LoVo (cell line): ENCODE measurements around the gene SEMA4C.

Source experiments
- DNase-seq: peaks from one replicate; pipeline ENCODE4 v3.0.0-alpha.2; 2016; ENCODE audit warnings: low spot score

Gene SEMA4C

GRCh38 chr2:96869822-96870625 lies at the start of gene SEMA4C:
SEMA4C (minus strand) TSS chr2:96870080; CDS start chr2:96867886, 2,194 bp downstream.
- peak; percentile 37 for DNase-seq

DNA sequence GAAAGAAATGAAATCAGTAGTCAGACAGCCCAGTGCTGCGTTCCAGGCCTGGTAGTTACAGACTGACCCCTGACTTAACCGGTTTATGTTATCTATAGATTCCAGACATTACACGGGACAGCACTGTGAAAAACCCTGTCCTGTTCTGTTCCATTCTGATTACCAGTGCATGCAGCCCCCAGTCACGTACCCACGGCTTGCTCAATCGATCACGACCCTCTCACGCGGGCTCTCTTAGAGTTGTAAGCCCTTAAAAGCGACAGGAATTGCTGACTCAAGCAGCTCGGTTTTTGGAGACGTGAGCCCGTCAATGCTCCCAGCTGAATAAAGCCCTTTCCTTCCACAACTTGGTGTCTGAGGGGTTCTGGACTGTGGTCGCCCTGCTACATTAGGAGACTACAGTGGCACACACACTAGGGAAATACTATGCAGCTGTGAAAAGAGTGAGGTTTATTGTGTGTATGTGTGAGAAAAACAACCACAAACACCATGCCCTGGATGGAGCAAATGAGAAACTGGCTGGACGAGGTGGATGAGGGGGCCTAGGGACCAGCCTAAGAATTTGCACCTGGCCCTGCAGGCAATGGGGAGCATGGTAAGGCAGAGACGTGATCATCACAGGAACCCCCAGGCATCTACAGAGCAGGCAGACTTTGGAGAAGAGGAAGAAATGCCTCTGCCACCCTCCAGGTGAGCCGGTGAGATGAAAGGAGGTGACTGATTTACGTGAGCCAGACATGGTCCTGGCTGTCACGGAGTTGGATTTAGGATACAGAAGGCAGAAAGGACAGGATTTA lies 49.1 kb upstream of the SEMA4C start:
- no peak for DNase-seq

DNA sequence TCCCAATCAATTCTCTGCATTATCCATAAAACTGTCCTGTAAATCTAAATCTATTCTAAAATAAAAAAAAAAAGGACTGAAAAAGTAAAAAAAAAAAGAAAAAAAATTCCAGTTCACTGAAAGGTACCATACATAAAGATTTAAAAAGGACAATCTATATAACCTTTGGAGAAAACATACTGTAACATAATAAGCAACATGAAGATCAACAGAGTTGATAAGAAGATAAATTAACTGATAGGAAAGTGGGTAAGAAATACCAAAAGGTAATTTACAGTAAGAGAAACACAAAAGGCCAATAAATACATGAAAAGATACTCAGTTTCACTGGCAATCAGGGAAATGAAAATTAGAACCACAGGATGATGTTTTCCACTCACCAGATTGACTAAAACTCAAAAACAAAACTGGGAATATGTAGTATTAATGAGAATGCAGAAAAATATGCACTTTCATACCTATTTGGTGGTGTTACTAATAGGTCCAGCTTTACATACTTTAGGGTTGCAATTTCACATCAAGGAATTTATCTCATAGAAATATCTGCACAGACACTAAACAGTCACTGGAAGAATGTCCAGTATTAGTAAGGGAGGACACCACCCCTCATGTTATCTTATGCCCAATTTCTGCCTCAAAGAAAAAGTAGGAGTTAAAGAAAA lies 48.3 kb upstream of the SEMA4C start:
- no peak for DNase-seq

DNA sequence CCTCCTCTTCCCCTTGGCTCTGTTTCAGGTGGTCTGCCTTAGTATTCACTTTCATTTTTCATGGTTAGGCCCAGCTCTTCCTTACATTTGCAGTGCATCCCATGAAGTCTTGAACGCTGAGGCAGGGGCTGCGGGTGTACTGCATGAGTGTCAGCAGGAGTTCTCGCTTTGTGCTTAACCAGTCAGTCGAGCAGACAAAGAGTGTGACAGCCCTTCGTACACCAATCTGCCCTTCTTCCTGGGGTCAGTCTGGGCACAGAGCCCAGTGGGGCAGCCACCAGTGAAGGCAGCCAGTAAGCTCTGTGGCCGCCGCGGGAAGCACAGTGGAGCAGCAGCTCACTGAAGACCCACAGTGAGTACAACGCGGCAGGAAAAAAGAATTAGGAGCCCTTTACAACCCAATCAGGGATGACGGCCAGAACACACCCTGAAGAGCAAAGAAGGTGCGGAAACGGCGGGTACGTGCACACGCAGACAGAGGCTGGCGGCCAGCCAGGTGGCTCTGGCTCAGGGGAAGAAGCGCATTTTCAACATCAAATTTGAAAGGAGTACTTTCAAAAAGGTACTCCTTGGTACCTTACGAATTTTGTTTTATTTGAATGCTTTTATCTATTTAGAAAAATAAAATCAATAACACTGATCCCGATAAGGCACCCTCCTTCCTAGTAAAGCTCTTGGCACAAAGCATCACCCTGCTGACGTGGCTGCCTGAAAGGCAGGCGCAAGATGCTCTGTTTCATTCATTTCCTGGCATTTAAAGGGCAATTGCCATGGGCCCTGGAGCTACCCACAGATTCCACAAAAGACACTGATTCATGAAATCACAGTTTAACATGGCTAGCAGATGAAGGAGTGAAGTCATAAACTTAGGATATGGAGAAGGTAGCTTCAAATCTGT lies 47.0 kb upstream of the SEMA4C start:
- no peak for DNase-seq

DNA sequence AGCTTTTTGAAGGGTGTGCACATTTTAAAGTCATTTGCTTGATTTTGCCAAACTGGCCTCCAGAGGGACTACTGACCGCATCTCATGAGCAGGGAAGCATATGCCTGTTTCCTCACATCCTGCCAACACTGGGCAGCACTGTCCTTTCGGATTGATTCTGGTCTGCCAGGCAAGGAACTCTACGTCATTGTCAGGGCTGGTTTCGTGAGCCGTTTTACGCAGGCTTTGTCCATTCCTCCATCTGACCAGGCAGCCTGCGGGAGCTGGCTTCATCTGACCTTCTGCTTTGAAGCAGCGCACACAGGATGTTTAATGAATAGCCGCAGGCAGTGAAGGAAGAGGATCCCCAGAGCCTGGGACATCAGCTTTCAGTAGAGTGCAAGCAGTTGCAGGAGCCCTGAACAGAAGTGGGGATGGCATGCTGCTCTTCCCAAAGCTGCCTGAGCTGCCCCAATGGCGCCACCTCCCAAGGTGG lies 46.3 kb upstream of the SEMA4C start:
- no peak for DNase-seq

DNA sequence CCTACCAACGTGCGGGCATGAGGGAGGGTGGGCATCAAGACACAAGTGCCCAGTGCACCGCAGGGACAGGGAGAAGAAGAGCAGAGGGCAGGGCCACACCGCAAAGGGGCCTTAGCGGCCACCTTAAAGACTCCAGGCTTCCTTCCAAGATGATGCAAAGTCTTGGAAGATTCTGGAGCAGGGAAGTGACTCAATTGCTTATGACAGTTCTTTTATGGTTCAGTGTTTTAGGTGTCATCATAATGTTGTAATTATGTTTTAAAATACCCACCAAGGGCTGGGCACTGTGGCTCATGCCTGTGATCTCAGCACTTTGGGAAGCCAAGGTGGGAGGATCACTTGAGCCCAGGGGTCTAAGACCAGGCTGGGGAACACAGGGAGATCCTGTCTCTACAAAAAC lies 44.5 kb upstream of the SEMA4C start:
- peak; percentile 25 for DNase-seq

DNA sequence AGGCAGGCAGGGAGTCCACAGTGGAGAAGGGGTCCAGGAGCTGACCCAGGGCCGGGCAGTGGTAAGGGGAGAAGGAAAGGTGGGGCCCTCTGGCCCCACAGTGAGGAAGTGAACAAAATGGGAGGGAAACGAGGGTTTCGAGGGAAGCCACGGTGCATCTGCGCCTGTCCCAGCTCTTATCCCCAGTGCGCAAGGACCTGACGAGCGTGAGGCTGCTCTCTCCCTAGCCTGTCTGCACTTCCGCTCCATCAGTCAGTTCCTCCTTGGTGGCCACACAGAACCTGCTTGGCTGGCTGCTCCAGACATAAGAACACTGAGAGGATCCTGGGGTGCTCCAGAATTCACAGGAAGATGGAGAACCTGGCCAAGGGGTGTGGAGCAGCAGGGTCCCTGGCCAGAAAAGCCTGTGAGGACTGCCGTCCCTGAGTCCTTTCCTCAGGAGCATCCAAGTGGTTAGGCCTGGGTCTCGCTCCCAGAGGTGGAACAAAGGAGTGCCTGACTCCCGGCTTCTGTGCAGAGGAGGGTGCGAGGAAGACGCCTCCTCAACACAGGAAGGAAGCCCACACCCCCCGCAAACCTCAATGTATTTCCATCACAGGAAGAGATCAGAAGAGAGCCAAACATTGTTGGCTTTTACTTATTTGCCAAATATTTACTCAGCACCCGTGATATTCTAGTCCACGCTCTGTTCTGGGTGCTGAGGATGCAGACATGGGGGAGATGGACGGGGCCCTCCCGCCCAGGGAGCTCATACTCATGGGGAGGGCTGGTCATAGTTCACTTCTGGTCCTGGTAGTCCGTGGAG lies 43.7 kb upstream of the SEMA4C start:
- no peak for DNase-seq

- no peak for DNase-seq
These were observed 43.2 kb upstream of the SEMA4C start for GRCh38 chr2:96913117-96913397.

DNA sequence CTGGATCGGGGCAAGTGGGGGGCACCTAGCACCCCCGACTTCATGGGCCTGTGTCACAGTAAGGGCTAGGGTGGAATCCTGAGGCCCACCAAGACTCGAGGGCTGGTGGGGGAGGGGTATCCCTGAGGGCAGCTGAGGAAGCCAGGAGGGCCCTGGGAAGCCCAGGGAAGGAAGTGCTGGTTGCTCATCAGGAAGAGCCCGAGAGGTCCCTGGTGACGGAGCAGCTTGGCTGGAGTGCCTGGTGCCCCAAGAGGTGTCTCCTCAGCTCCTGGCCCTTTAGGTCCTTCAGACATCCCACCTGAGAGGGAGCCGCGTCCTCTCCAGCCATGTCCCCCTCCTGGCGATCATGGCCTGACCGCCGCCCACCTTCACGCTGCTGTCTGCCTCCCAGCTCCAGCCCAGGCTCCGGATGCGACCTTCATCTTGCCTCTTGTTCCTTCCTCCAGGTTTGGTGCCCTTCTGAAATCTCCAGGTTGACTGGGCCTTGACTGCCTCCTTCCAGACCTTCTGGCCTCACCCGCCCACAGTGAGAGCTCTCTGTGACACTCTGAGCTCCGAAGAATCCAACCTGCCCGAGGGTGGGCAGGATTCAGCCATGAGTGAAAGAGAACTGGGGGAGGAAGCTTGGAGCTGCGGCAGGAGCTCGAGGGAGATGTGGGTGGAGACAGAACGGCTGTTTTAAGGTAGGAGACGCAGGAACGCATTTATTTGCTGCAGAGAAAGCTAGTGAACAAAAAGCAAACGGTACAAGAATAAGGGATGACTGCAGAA lies 42.7 kb upstream of the SEMA4C start:
- no peak for DNase-seq

DNA sequence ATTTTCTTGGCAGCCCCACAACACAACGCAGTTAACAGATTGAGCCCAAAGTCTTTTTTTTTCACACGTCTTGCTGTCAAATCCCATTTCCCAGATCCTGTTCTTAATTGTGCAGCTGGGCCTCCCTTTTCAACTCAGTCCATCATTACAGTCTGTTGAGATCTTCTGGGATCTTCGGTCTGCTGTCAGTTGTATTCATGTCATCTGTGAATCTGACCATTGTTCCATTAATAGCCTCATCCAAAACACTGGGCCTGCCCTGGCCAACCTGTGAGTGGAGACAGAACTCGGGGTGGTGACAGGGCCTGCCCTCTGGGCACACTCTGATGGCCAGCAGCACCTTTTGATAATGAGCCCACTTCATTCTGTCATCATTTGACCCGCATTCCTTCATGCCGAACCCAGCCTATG lies 39.7 kb upstream of the SEMA4C start:
- DNase-seq = no peak

GRCh38 chr2:96907115-96908041 lies 37.5 kb upstream of the SEMA4C start:
- DNase-seq = no peak

DNA sequence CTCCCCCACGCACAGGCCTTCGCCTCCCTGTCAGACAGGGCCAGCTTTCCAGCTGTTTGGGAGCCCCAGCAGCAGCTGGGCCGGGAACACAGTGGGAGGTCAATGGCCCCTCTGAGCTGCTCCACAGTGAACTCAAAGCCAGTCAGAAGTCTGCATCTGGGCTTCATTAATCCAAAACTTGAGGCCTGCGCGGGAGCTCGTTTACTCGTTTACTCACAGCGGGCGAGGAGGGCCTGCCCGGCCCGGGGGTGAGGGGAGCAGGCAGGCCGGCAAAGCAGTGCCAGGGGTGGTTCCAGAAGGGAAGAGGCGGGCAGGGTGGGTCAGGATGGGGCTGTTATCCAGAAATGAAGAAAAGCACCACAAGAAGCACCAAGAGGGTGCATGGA lies 36.8 kb upstream of the SEMA4C start:
- no peak for DNase-seq

DNA sequence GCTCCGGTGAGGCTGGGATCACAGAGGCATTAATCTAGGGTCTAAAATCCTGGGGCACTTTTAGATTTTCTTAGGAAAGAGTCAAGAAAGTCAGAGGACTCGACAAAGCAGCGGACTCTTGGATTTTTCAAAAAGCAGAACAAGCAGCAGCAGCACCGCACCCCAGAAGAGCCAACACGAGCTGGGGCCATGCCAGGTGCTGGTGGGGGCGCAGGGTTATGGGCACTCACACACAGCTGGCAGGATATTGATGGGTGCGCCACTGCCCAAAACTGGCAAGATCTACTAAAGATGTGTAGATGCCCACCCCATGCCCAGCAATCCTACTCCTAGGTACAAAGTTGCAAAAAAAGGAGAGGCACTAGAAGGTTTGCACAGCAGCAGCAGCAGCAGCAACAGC lies 33.9 kb upstream of the SEMA4C start:
- no peak for DNase-seq

DNA sequence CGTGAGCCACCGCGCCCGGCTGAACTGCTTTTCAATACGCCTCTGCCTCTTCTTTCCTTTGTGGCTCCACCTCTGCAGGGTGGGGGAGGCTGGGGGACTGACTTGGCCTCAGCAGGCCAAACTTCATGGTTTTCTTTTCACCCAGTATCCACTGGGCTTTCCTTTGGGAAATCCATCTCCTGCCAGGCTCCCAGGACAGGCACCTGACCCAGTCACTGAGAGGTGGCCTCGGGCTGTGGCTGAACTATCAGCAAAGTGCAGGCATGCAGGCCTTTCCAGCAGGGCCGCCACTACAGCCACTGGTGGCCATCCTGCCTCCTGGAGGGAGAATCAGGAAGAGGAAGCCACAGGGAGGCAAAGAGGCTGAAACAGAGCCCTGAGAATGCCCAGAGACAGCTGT lies 33.4 kb upstream of the SEMA4C start:
- DNase-seq = no peak

DNA sequence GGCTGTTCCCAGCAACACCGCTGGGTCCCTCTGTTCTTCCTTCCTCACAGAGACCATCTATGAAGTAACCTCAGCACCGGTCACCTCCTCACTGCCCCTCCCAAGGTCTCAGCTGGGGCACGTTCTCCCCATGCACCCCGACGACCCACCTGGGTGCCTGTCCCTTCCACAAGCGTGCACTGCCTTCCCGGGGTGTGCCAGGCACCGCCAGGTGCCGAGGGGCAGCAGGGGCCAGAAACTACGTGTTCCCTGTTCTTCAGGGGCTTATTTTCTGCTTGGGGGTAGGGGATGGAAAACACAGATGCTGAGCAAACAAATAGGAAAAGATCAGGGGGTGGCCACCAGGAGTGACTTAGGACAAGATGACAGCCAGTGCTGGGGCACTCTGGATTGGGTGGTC lies 30.4 kb upstream of the SEMA4C start:
- no peak for DNase-seq

DNA sequence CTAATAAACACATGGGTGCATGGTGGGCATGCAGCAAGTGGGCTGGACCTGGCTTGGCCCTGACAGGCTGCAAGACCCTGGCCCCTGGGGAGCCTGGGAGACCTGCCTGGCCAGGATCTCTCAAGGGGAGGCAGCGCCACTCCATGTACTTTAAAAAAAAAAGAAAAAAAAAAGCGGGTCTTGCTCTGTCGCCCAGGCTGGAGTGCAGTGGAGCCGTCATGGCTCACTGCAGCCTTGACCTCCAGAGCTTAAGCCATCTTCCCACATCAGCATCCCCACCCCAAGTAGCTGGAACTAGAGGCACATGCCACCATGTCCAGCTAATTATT lies 29.5 kb upstream of the SEMA4C start:
- no peak for DNase-seq

DNA sequence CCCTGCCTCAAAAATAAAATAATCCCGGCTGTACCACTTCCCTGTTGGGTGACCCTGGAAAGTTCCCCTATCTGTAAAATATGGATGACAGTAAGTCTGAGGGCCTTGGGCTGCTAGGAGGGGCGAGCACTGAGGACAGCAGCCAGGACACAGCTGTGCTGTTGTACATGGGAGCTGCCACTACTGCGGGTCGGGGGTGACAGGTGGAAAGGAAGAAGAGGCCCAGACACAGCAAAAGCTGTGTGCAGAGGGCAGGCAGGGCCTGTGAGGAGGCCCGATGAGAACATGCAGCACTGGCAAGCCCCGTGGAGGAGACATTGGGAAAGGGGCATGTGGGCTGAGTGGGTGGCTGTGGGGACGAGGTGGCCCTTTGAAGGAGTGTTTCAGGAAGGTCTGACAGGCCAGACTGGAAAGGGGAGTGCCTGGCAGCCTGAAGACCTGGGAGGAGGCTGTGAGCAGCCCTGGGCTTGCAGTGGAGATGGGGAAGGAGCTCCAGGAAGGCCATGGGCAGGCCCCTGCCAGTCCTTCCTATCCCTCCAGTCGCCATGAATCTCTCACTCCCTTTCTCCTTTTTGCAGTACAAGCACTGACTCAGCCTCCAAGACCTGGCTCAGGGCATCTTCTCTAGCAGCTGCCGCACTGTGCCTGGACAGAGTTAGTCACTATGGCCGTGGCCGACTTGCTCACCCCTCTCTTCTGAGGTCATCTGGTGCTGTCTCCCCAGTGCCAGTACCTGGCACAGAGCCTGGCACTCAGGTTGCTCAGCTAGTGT lies 28.9 kb upstream of the SEMA4C start:
- DNase-seq = no peak

DNA sequence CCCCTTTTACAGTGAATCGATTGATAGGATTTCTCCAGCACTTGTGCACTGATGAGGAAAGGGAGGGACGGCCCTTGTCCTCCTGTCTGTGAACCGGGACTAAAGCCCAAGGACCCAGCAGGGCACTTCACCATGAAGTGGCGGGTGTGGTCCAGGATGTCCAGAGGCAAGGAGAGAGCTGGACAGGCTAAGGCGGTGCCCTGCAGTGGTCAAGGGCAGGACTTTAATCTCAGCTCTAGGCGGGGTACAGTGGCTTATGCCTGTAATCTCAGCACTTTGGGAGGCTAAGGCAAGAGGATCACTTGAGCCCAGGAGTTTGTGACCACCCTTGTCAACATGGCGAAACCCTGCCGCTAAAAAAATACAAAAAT lies 28.2 kb upstream of the SEMA4C start:
- DNase-seq = no peak
